HEK293 (cell line): ENCODE results near the gene HLA-C.

Source experiments
- CTCF ChIP-seq: fragments of 450-650 bp; formaldehyde crosslinking; IDR thresholded peaks from 2 replicates; pipeline ENCODE4 v1.5.1; 2016; ENCODE audit warnings: missing biosample characterization, missing genetic modification characterization
- TCF7L2 ChIP-seq: IDR thresholded peaks from 2 replicates; pipeline ENCODE4 v1.6.1; 2011; ENCODE audit warnings: low read depth, mild to moderate bottlenecking, inconsistent platforms, low read length, moderate library complexity, borderline replicate concordance
- ZBTB1 ChIP-seq: fragments of 450-650 bp; formaldehyde crosslinking; IDR thresholded peaks from 2 replicates; pipeline ENCODE4 v1.5.1; 2016; ENCODE audit warnings: missing biosample characterization, missing genetic modification characterization
- ZBTB11 ChIP-seq: fragments of 450-650 bp; formaldehyde crosslinking; conservative IDR thresholded peaks from 2 replicates; pipeline ENCODE4 v1.5.1; 2016; ENCODE audit warnings: low read depth, missing biosample characterization, missing genetic modification characterization
- ZNF274 ChIP-seq, 2 experiments: fragments of 200-500 bp in 1 of 2; fragments of 450-650 bp in 1 of 2; sonication (Bioruptor generic) in 1 of 2; formaldehyde crosslinking in 1 of 2; IDR thresholded peaks; 2 replicates each; pipeline versions ENCODE4 v1.5.1 to v1.6.1; 2014 to 2016; ENCODE audit warnings: borderline replicate concordance in 1 of 2, inconsistent platforms in 1 of 2, low read length in 1 of 2, missing biosample characterization in 1 of 2, missing genetic modification characterization in 1 of 2
- ZNF292 ChIP-seq: fragments of 450-650 bp; formaldehyde crosslinking; IDR thresholded peaks from 2 replicates; pipeline ENCODE4 v1.5.1; 2016; ENCODE audit warnings: low read depth, missing biosample characterization, missing genetic modification characterization, borderline replicate concordance
- ZNF670 ChIP-seq: fragments of 450-650 bp; formaldehyde crosslinking; IDR thresholded peaks from 2 replicates; pipeline ENCODE4 v1.5.1; 2016; ENCODE audit warnings: missing biosample characterization, missing genetic modification characterization, low read depth

- TF ChIP-seq CTCF (tag by site-specific recombination) (no peak), TCF7L2 (no peak), ZNF274 (IDR thresholded peaks at IDR 0.05; ENCODE audit: low read length) (no peak), ZNF274 (tag by site-specific recombination; IDR thresholded peaks at IDR 0.05; ENCODE audit: borderline replicate concordance) (no peak), ZBTB1 (tag by site-specific recombination) (no peak), ZNF670 (no peak), ZBTB11 (tag by site-specific recombination) (no peak), ZNF292 (tag by site-specific recombination) (no peak)
Observed at GRCh38 chr6:31305703-31306219, 33.9 kb upstream of the HLA-C start.
